GM19395 (cell line): Measurements from ENCODE around the gene SOX5.
"Not testable (repeated sequence)": the region's sequence is repeated elsewhere in the genome, so short reads cannot be mapped to it uniquely, and the experiment has no call there.

Source experiments
- ATAC-seq: cut with Tn5 transposase; IDR thresholded peaks from one replicate; pipeline ENCODE4 v1.9.1; 2021; ENCODE audit warnings: mild to moderate bottlenecking, moderate library complexity; ENCODE audit not compliant: unreplicated experiment

SOX5 gene

DNA sequence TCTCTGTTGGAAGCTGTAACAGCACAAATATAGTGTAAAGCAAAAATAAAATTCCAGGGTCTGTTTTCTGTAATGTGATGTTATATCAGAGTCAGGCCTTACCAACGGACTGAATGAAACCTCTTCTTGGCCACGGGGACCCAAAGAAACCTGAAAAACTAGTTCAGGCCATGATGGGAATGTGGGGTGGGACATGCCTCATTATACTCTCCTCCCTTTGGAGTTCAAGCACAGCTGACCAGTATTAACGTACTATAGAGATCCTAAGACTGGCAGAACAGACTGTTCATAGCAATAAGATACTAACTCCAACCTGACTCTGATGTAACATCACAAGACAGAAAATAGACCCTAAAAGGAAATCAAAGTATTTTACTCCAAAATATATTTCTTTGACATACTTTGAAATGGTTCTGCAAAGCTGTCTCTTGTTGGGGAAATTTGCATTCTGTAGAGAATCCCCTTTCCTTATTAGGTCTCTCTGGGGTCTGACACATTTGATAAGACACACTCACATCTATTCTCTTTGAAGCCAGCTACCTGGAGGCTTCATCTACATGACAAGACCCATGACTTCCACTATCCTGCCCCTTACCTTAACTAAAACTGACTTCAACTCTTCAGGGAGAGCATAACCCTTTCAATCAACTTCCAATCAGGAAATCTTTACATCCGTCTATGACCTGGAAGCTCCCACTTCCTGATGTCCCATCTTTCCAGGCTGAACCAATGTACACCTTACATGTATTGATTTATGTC lies 444.6 kb downstream of the SOX5 start:
- no peak for ATAC-seq

DNA sequence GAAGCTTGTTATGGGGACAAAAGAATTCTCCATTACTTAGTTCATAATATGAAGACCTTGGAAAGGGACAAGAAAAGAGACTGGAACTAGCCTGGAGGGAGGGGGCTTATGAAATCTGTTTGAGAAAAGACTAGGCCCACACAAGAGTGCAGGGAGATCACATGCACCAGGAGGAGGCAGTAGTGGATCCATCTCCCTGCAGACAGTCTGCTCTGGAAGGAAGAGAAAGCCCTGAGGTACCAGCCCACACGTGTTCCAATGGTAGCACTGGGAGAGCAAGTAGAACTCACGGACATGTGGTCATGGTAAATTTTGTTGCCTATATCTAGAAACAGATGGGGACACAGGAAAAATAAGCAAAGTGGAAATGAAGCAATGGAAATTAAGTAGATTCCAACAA lies 445.4 kb downstream of the SOX5 start:
- no peak for ATAC-seq

DNA sequence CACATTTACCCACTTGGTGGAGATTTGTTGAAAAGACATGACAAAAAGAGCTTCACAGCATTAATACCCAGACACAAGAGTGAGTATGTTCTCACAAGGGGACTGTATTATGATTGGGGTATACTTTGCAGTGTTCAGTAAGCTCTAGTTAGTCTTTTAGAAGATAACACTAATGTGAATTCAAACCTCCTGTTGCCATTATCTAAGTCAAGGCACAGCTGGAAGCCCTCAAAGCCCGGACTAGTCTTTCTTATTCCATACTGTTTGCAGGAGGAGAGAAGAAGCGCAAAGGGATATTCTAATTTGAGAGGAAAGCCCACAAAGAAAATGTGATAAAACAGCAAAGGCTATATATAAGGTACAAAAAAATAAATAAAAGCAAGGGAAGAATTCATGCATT lies 445.9 kb downstream of the SOX5 start:
- no peak for ATAC-seq

DNA sequence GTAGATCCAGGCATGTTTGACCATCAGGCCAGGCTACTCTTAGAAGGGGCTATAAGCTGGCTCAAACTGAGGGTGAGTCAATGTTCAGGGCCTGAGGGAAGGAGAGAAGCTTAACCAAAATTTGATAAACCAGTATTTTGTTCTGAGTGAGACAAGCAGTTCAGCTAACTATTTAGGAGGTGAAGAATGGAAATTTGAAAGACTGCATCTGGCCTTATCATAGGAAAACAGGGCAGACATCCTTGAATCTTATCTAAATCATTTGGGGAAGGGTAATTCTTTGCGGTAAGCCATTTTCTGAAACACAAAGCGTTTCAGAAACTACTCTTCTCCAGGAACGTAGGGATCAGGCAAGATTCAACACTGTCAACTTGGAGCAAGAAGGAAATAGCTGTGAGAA lies 447.2 kb downstream of the SOX5 start:
- ATAC-seq, result no peak

DNA sequence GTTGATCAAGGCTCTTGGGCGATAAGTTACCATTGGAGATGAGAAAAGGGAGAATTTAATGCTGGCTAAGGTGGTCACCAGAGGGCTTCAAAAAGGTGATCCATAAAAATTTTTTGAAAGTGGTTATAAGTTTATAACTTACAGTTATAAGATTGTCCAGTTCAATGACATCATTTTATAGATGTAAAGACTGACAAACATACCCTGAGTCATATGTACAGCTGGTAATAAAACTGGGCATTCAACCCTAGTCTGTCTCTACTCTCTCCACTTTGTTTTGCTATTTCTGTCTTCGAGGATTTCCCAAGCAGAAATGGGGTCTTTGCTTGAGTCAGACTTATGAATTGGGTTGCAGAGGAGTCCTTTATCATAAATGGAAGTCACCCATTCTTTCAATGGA lies 454.0 kb downstream of the SOX5 start:
- no peak for ATAC-seq

DNA sequence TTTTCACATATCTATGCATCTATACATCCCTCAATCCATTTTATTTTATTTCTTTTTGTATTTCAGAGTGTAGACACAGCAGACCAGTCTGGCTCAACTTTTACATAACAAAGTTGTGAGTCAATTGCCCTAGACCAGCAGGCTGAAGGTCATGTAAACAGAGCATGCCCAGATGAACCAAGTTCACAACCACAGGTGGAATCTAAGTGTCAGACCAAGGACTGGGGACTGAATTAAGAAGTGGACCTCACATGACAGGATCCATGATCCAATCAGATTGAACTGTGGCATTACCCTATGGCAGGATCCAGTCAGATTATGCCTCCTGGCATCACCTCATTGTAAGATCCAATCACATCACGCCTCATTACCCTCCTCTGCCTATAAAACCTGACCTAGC lies 455.8 kb downstream of the SOX5 start:
- ATAC-seq, result no peak

DNA sequence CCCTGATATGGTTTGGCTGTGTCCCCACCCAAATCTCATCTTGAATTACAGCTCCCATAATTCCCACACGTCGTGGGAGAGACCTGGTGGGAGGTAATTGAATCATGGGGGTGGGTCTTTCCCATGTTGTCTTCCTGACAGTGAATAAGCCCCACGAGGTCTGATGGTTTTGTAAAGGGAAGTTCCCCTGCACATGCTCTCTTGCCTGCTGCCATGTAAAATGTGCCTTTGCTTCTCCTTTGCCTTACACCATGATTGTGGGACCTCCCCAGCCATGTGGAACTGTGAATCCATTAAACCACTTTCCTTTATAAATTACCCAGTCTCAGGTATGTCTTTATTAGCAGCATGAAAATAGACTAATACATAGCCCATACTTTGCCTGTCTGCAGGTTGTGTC lies 458.4 kb downstream of the SOX5 start:
- ATAC-seq, result not testable (repeated sequence)

DNA sequence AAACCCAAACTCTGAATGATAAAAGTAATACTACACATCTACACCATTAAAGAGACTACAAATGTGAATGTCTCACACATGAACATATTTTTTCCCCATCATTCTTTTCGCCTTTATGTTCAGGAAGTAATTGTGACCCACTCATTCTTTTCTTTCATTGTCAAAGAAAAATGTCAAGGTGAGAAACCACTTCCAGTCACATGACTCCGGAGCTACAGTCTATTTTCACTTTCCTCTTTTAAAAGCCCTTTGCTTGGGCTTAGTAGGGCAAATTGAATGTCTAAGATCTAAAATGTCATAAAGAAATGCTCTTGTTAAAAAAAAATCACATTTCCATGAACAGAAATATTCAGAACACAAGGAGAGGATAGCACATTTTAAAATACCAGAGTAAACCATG lies 461.3 kb downstream of the SOX5 start:
- ATAC-seq, result no peak

DNA sequence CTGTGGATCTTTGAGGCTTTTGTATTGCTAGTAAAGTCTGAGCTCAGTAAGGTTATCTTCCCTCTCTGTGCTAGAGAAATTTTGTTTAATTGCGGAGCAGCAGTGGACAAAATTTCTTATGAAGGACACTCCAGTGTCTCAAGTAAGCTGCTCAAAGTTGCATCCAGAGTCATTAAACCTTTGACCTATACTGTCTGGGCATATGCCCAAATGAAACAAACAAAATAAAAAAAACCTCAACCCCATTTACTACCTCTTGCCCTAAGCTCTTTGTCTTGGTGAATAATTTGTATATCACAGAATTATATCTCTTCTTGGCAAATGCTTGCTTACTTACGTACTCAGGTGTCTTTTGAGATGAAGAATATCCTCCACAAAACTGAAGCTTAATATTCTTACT lies 465.2 kb downstream of the SOX5 start:
- no peak for ATAC-seq

DNA sequence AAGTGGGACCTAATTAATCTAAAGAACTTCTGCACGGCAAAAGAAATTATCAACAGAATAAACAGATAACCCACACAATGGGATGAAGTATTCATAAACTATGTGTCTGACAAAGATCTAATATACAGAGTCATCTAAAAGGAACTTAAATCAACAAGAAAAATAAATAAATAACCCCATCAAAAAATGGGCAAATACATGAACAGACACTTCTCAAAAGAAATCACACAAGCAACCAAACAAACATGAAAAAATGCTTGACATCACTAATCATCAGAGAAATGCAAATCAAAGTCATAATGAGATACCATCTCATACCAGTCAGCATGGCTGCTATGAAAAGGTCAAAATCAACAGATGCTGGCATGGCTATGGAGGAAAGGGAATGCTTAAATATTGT lies 466.9 kb downstream of the SOX5 start:
- ATAC-seq, result no peak
